Mucosa of rectum (tissue), 2 donors: ENCODE measurements around the gene EPHB1.

ENCODE experiments used
- H3K27ac ChIP-seq, 2 donors: one replicate each; pipeline ENCODE4 v1.7.0; 2013; ENCODE audit warnings: inconsistent platforms in 2 of 2, low read depth in 2 of 2, low read length in 2 of 2
- H3K27me3 ChIP-seq, 2 donors: one replicate each; pipeline ENCODE4 v1.7.0; 2013; ENCODE audit warnings: low read length in 2 of 2; ENCODE audit not compliant: control insufficient read depth in 2 of 2, insufficient read depth in 2 of 2
- H3K36me3 ChIP-seq, 2 donors: one replicate each; pipeline ENCODE4 v1.7.0; 2013; ENCODE audit warnings: low read length in 2 of 2; ENCODE audit not compliant: control insufficient read depth in 2 of 2, insufficient read depth in 2 of 2
- H3K4me1 ChIP-seq, 2 donors: one replicate each; pipeline ENCODE4 v1.7.0; 2013; ENCODE audit warnings: low read length in 2 of 2, mild to moderate bottlenecking in 1 of 2; ENCODE audit not compliant: control insufficient read depth in 2 of 2, insufficient read depth in 2 of 2
- H3K4me3 ChIP-seq, 2 donors: one replicate each; pipeline ENCODE4 v1.7.0; 2013; ENCODE audit warnings: low read length in 2 of 2
- H3K9ac ChIP-seq, 2 donors: one replicate each; pipeline ENCODE4 v1.7.0; 2013; ENCODE audit warnings: low read length in 2 of 2, low read depth in 1 of 2, mild to moderate bottlenecking in 1 of 2
- H3K9me3 ChIP-seq, 2 donors: one replicate each; pipeline ENCODE4 v1.7.0; 2013; ENCODE audit warnings: low read length in 2 of 2; ENCODE audit not compliant: control insufficient read depth in 2 of 2
- donor health status: healthy.
- donor health status: Normal muscosa, but diverticular disease.

Gene EPHB1

GRCh38 chr3:134757549-134758069 is 37.5 kb upstream of the EPHB1 start:
- no peak overlapping the region for H3K27ac ChIP-seq

GRCh38 chr3:134761213-134761612 is 33.8 kb upstream of the EPHB1 start:
- no peaks in the 10 kb centered on the region for H3K36me3 ChIP-seq
- no peak overlapping the region for H3K4me3 ChIP-seq
- H3K27ac ChIP-seq: no peak overlapping the region
- no peaks in the 10 kb centered on the region for H3K9me3 ChIP-seq
- H3K9ac ChIP-seq: no peak overlapping the region
- no peaks in the 10 kb centered on the region for H3K4me1 ChIP-seq
- H3K27me3 ChIP-seq: no peaks in the 10 kb centered on the region

More at GRCh38 chr3:134757549-134758069, 37.5 kb upstream of the EPHB1 start:
- H3K4me3 ChIP-seq: no peak overlapping the region
- no peaks in the 10 kb centered on the region for H3K4me1 ChIP-seq
- no peak overlapping the region for H3K9ac ChIP-seq
- H3K36me3 ChIP-seq: no peaks in the 10 kb centered on the region
- H3K9me3 ChIP-seq: no peaks in the 10 kb centered on the region
- H3K27me3 ChIP-seq: no peaks in the 10 kb centered on the region

- Histone ChIP-seq H3K4me1 (no peaks in the 10 kb centered on the region), H3K9me3 (no peaks in the 10 kb centered on the region), H3K4me3 (no peak overlapping the region), H3K9ac (no peak overlapping the region), H3K36me3 (no peaks in the 10 kb centered on the region), H3K27ac (no peak overlapping the region), H3K27me3 (no peaks in the 10 kb centered on the region)
Observed at GRCh38 chr3:134762016-134762415, 33.0 kb upstream of the EPHB1 start.

DNA sequence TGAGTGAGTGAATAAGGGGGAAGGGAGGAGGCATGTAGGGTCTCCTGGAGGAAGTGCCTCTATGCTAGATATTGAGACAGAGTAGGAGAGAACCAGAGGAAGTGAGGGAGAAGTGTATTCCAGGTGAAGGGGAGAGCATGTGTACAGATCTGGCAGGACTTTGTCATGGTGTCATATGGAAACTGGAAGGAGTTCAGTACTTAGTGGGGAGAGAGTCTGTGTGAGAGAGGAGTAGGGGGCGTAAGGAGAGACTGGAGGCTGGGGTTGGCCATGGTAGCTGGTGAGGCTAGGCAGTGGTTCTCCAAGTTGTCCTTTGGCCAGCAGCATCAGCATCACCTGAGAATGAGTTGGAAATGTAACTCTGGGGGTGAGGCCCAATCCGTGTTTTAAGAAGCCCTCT is 29.6 kb upstream of the EPHB1 start:
- H3K4me1 ChIP-seq: no peaks in the 10 kb centered on the region

GRCh38 chr3:134766290-134766689 is 28.8 kb upstream of the EPHB1 start:
- H3K27ac ChIP-seq: no peak overlapping the region

More for the DNA sequence above, 29.6 kb upstream of the EPHB1 start:
- H3K4me3 ChIP-seq: no peak overlapping the region
- H3K27ac ChIP-seq: no peak overlapping the region
- no peaks in the 10 kb centered on the region for H3K36me3 ChIP-seq
- H3K27me3 ChIP-seq: no peaks in the 10 kb centered on the region
- no peaks in the 10 kb centered on the region for H3K9me3 ChIP-seq
- H3K9ac ChIP-seq: no peak overlapping the region

DNA sequence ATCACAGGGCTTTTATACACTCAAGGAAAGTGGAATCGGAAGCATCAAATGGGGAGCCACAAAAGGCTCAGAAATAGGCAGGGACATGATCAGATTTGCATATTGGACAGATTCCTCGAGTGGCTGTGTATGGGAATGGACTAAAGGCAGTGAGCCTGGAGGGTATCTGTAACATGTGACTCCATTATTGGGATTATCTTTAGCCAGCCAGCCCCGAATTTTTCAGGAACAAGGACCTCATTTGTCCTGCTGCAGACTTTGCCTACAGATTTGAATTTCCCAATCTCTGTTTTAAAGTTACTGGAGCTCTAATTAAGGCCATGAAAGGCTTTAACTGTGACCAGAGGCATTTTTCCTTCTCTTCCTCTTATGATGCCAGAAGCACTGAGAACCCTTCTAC is 26.9 kb upstream of the EPHB1 start:
- no peaks in the 10 kb centered on the region for H3K9me3 ChIP-seq
- no peaks in the 10 kb centered on the region for H3K36me3 ChIP-seq

More at GRCh38 chr3:134766290-134766689, 28.8 kb upstream of the EPHB1 start:
- Histone ChIP-seq H3K4me3 (no peak overlapping the region), H3K9ac (no peak overlapping the region), H3K27me3 (no peaks in the 10 kb centered on the region), H3K4me1 (no peaks in the 10 kb centered on the region), H3K9me3 (no peaks in the 10 kb centered on the region), H3K36me3 (no peaks in the 10 kb centered on the region)

GRCh38 chr3:134768837-134769236 is 26.2 kb upstream of the EPHB1 start:
- H3K9me3 ChIP-seq: no peaks in the 10 kb centered on the region
- no peaks in the 10 kb centered on the region for H3K36me3 ChIP-seq
- H3K27me3 ChIP-seq: no peaks in the 10 kb centered on the region
- H3K4me1 ChIP-seq: no peaks in the 10 kb centered on the region
- H3K9ac ChIP-seq: no peak overlapping the region
- H3K27ac ChIP-seq: no peak overlapping the region
- no peak overlapping the region for H3K4me3 ChIP-seq

More for the DNA sequence above, 26.9 kb upstream of the EPHB1 start:
- H3K4me3 ChIP-seq: no peak overlapping the region
- no peaks in the 10 kb centered on the region for H3K27me3 ChIP-seq
- no peak overlapping the region for H3K9ac ChIP-seq
- H3K4me1 ChIP-seq: no peaks in the 10 kb centered on the region
- no peak overlapping the region for H3K27ac ChIP-seq

DNA sequence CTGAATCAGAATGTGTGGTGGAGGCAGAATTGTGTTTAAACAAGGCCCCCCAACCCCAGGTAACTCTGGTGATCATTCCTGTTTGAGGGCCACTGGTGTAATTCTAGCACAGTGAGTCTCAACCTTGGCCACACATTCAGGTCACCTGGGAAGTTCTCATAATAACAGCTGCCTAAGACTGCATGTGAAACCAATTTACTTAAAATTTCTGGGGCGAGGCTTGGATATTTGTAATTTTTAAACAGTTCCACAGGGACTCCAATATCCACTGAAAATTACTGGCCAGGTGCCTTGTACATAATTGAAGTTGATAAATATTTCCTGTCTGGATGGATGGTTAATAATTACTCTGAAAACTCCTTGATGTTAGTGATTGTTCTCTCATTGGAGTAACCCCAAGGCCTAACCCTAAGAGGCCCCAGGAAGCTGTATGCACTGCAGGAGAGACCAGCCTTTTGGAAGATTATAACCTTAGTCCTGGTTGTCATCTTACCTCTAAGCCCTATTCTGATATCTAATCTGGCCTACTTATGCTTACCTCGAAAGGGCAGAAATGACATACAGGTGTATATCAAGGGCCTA is 25.7 kb upstream of the EPHB1 start:
- Histone ChIP-seq H3K9ac (no peak overlapping the region), H3K36me3 (no peaks in the 10 kb centered on the region), H3K4me1 (no peaks in the 10 kb centered on the region), H3K27ac (no peak overlapping the region), H3K9me3 (no peaks in the 10 kb centered on the region), H3K27me3 (no peaks in the 10 kb centered on the region), H3K4me3 (no peak overlapping the region)

GRCh38 chr3:134772011-134772410 is 23.0 kb upstream of the EPHB1 start:
- Histone ChIP-seq H3K9me3 (no peaks in the 10 kb centered on the region), H3K4me1 (no peaks in the 10 kb centered on the region), H3K36me3 (no peaks in the 10 kb centered on the region), H3K27ac (no peak overlapping the region), H3K9ac (no peak overlapping the region), H3K27me3 (no peaks in the 10 kb centered on the region), H3K4me3 (no peak overlapping the region)

DNA sequence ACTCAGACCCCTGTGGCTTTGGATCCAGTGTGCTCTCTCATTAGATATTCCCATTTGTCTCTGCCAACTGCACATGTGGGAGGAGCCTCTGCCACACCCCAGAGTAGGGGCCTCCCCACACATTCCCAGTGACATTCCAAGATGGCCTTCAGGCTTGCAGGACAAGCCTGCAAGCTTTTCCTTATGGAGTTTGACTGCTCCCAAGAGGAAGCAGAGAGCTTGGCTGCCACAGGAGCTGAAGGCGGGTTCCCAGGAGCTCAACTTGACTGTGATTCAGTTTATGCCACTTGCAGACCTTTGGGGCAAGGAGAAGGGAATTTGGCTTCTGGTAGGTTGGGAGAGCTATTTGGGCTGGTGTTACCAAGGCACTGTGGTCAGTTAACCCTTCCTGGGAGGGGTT is 22.5 kb upstream of the EPHB1 start:
- no peaks in the 10 kb centered on the region for H3K27me3 ChIP-seq
- H3K4me1 ChIP-seq: no peaks in the 10 kb centered on the region
- no peak overlapping the region for H3K27ac ChIP-seq
- H3K36me3 ChIP-seq: no peaks in the 10 kb centered on the region
- H3K4me3 ChIP-seq: no peak overlapping the region
- H3K9ac ChIP-seq: no peak overlapping the region
- no peaks in the 10 kb centered on the region for H3K9me3 ChIP-seq
